HG02610 (cell line): Measurements from ENCODE around the gene LDLRAD4.
"Not testable (repeated sequence)": the region's sequence is repeated elsewhere in the genome, so short reads cannot be mapped to it uniquely, and the experiment has no call there.

Source experiments
- ATAC-seq: cut with Tn5 transposase; IDR thresholded peaks from one replicate; pipeline ENCODE4 v1.9.1; 2021; ENCODE audit warnings: mild to moderate bottlenecking, moderate library complexity; ENCODE audit not compliant: unreplicated experiment

Gene LDLRAD4

GRCh38 chr18:13638719-13639595, 420.4 kb downstream of the LDLRAD4 start:
- ATAC-seq: no peak

GRCh38 chr18:13640266-13640860, 421.8 kb downstream of the LDLRAD4 start:
- no peak for ATAC-seq

GRCh38 chr18:13641551-13642439, 423.2 kb downstream of the LDLRAD4 start:
- no peak for ATAC-seq

- ATAC-seq: no peak
Measured at GRCh38 chr18:13642440-13642827, 423.9 kb downstream of the LDLRAD4 start.

- ATAC-seq: no peak
Measured at GRCh38 chr18:13643261-13643751, 424.7 kb downstream of the LDLRAD4 start.

- no peak for ATAC-seq
Measured at GRCh38 chr18:13645093-13645492, 426.5 kb downstream of the LDLRAD4 start.

GRCh38 chr18:13646633-13647032, 428.1 kb downstream of the LDLRAD4 start:
- no peak for ATAC-seq

- ATAC-seq: no peak
Measured at GRCh38 chr18:13647761-13648160, 429.2 kb downstream of the LDLRAD4 start.

- no peak for ATAC-seq
Measured at GRCh38 chr18:13649397-13650390, 431.1 kb downstream of the LDLRAD4 start.

- no peak for ATAC-seq
Measured at GRCh38 chr18:13653746-13654433, 435.3 kb downstream of the LDLRAD4 start.

GRCh38 chr18:13657974-13658373, 439.4 kb downstream of the LDLRAD4 start:
- ATAC-seq: no peak

- no peak for ATAC-seq
Measured at GRCh38 chr18:13658436-13659204, 440.1 kb downstream of the LDLRAD4 start.

GRCh38 chr18:13660510-13660909, 441.9 kb downstream of the LDLRAD4 start:
- no peak for ATAC-seq

GRCh38 chr18:13661051-13661778, 442.7 kb downstream of the LDLRAD4 start:
- ATAC-seq: no peak

GRCh38 chr18:13661779-13662256, 443.3 kb downstream of the LDLRAD4 start:
- ATAC-seq: no peak

GRCh38 chr18:13672657-13673056, 454.1 kb downstream of the LDLRAD4 start:
- ATAC-seq: no peak

GRCh38 chr18:13676471-13676870, 457.9 kb downstream of the LDLRAD4 start:
- ATAC-seq: no peak

- ATAC-seq: not testable (repeated sequence)
Measured at GRCh38 chr18:13677350-13677749, 458.8 kb downstream of the LDLRAD4 start.
